H1 (cell line): ENCODE results near the gene GATA5. TPM values are rescaled to one million over a fixed set of nuclear protein-coding genes. Genes with fewer than 3 reads are reported as not detected.

ENCODE experiments used
- CTCF ChIA-PET: fragments of 300-600 bp; sonication (Branson Sonifier 250); formaldehyde crosslinking; loops from one replicate; lab custom pipeline; 2021; ENCODE audit not compliant: partially characterized antibody; lab: Charles Lee
- POLR2A ChIA-PET: fragments of 300-600 bp; sonication (Branson Sonifier 250); formaldehyde crosslinking; loops from one replicate; lab custom pipeline; 2021; ENCODE audit warnings: inconsistent platforms; ENCODE audit not compliant: partially characterized antibody; lab: Charles Lee
- DNase-seq, 2 experiments: peaks; one replicate each; pipeline versions ENCODE4 v3.0.0 to v3.0.0-alpha.2; 2010 to 2022; ENCODE audit warnings: low spot score in 2 of 2, low read depth in 1 of 2, mixed read lengths in 1 of 2
- FAIRE-seq: peaks from 2 replicates; lab custom pipeline; 2011; peaks lifted over from hg19 to GRCh38; lab: Jason Lieb, UNC
- H2AFZ ChIP-seq: 2 replicates; pipeline ENCODE4 v1.8.1; 2012; ENCODE audit warnings: low read length, inconsistent platforms
- H2AK5ac ChIP-seq: 2 replicates; pipeline ENCODE4 v1.6.1; 2013; ENCODE audit warnings: low read depth, low read length
- H2BK120ac ChIP-seq: replicated peaks from 2 replicates; pipeline ENCODE3; 2013; ENCODE audit warnings: low read depth, low read length, inconsistent platforms
- H2BK12ac ChIP-seq: 2 replicates; pipeline ENCODE4 v1.6.1; 2013; ENCODE audit warnings: low read depth, low read length
- H2BK15ac ChIP-seq: 2 replicates; pipeline ENCODE4 v1.6.1; 2013; ENCODE audit warnings: low read length
- H2BK20ac ChIP-seq: 2 replicates; pipeline ENCODE4 v1.6.1; 2013; ENCODE audit warnings: low read length
- H2BK5ac ChIP-seq: 2 replicates; pipeline ENCODE4 v1.6.1; 2013; ENCODE audit warnings: low read depth, low read length
- H3K14ac ChIP-seq: 2 replicates; pipeline ENCODE4 v1.6.1; 2013; ENCODE audit warnings: inconsistent platforms; ENCODE audit not compliant: insufficient read length
- H3K18ac ChIP-seq: 2 replicates; pipeline ENCODE4 v1.6.1; 2013; ENCODE audit warnings: low read length; ENCODE audit errors: extremely low read depth
- H3K23ac ChIP-seq: 2 replicates; pipeline ENCODE4 v1.6.1; 2013; ENCODE audit warnings: inconsistent platforms; ENCODE audit not compliant: insufficient read length
- H3K23me2 ChIP-seq: 2 replicates; pipeline ENCODE4 v1.6.1; 2013; ENCODE audit warnings: low read depth, low read length
- H3K27ac ChIP-seq: 2 replicates; pipeline ENCODE4 v1.6.1; 2011; ENCODE audit warnings: low read depth, low read length, inconsistent platforms
- H3K27me3 ChIP-seq, 4 experiments: replicated peaks in 1 of 4; 1 replicate in 1 of 4; 2 replicates in 3 of 4; pipeline versions ENCODE4 v1.6.1 to v1.8.1; 2011 to 2013; ENCODE audit warnings: low read length in 3 of 4, mild to moderate bottlenecking in 3 of 4, inconsistent platforms in 2 of 4, mixed read lengths in 2 of 4, moderate library complexity in 1 of 4; ENCODE audit not compliant: control insufficient read depth in 3 of 4, insufficient read depth in 3 of 4; ENCODE audit errors: extremely low read depth in 1 of 4
- H3K36me3 ChIP-seq, 4 experiments: 2 replicates each; pipeline versions ENCODE4 v1.6.1 to v1.8.1; 2011 to 2013; ENCODE audit warnings: mild to moderate bottlenecking in 4 of 4, low read length in 3 of 4, moderate library complexity in 2 of 4, control low read depth in 1 of 4, inconsistent platforms in 1 of 4; ENCODE audit not compliant: insufficient read depth in 4 of 4, control insufficient read depth in 2 of 4
- H3K4ac ChIP-seq: replicated peaks from 2 replicates; pipeline ENCODE3; 2013; ENCODE audit warnings: low read length, low read depth, mixed read lengths, inconsistent platforms; ENCODE audit not compliant: insufficient read length
- H3K4me1 ChIP-seq, 4 experiments: replicated peaks in 1 of 4; 1 replicate in 1 of 4; 2 replicates in 3 of 4; pipeline versions ENCODE4 v1.6.1 to v1.8.1; 2011 to 2013; ENCODE audit warnings: low read length in 3 of 4, inconsistent platforms in 2 of 4, mixed read lengths in 1 of 4; ENCODE audit not compliant: insufficient read depth in 4 of 4, control insufficient read depth in 3 of 4
- H3K4me2 ChIP-seq, 2 experiments: 2 replicates each; pipeline versions ENCODE4 v1.6.1 to v1.8.1; 2011 to 2013; ENCODE audit warnings: low read depth in 2 of 2, low read length in 2 of 2, control low read depth in 1 of 2, inconsistent platforms in 1 of 2, mild to moderate bottlenecking in 1 of 2; ENCODE audit not compliant: insufficient read depth in 1 of 2
- H3K4me3 ChIP-seq, 4 experiments: fragments of 200-600, 300-600 bp in 1 of 4; sonication (generic), shearing (Covaris generic), sonication (Bioruptor Twin) in 1 of 4; 2 replicates each; pipeline versions ENCODE4 v1.5.1 to v1.8.1; 2011 to 2016; ENCODE audit warnings: low read length in 4 of 4, low read depth in 3 of 4, control low read depth in 2 of 4, inconsistent platforms in 2 of 4, mild to moderate bottlenecking in 2 of 4, mixed read lengths in 1 of 4, moderate library complexity in 1 of 4; ENCODE audit not compliant: insufficient read depth in 2 of 4; ENCODE audit errors: extremely low read depth in 1 of 4
- H3K56ac ChIP-seq: replicated peaks from 2 replicates; pipeline ENCODE3; 2013; ENCODE audit warnings: low read depth, mild to moderate bottlenecking, mixed read lengths, low read length, inconsistent platforms; ENCODE audit not compliant: insufficient read length
- H3K79me1 ChIP-seq: 2 replicates; pipeline ENCODE4 v1.6.1; 2013; ENCODE audit warnings: low read depth, low read length, control low read depth
- H3K79me2 ChIP-seq, 2 experiments: 2 replicates each; pipeline versions ENCODE4 v1.6.1 to v1.8.1; 2012 to 2013; ENCODE audit warnings: low read length in 2 of 2, mild to moderate bottlenecking in 2 of 2, inconsistent platforms in 1 of 2; ENCODE audit not compliant: insufficient read depth in 2 of 2, control insufficient read depth in 1 of 2
- H3K9ac ChIP-seq, 4 experiments: replicated peaks in 1 of 4; 1 replicate in 1 of 4; 2 replicates in 3 of 4; pipeline versions ENCODE4 v1.6.1 to v1.8.1; 2011 to 2013; ENCODE audit warnings: low read depth in 3 of 4, low read length in 3 of 4, control low read depth in 2 of 4, mild to moderate bottlenecking in 2 of 4, moderate library complexity in 2 of 4, inconsistent platforms in 1 of 4; ENCODE audit errors: extremely low read depth in 1 of 4
- H3K9me3 ChIP-seq, 2 experiments: 2 replicates each; pipeline versions ENCODE4 v1.6.1 to v1.8.1; 2012 to 2013; ENCODE audit warnings: mild to moderate bottlenecking in 2 of 2, moderate library complexity in 2 of 2, control low read depth in 1 of 2, inconsistent platforms in 1 of 2, low read depth in 1 of 2, low read length in 1 of 2, mixed read lengths in 1 of 2; ENCODE audit not compliant: insufficient read depth in 2 of 2
- H4K20me1 ChIP-seq, 2 experiments: replicated peaks in 1 of 2; 2 replicates each; pipeline versions ENCODE3 to v1.8.1; 2011 to 2013; ENCODE audit warnings: inconsistent platforms in 2 of 2, low read length in 2 of 2, mild to moderate bottlenecking in 1 of 2; ENCODE audit not compliant: insufficient read depth in 2 of 2, control insufficient read depth in 1 of 2
- H4K5ac ChIP-seq: 2 replicates; pipeline ENCODE4 v1.6.1; 2013; ENCODE audit warnings: low read length, low read depth, mixed read lengths, inconsistent platforms; ENCODE audit not compliant: insufficient read length
- H4K8ac ChIP-seq: 2 replicates; pipeline ENCODE4 v1.8.0; 2013; ENCODE audit warnings: mild to moderate bottlenecking, moderate library complexity, low read length, inconsistent platforms; ENCODE audit not compliant: insufficient read depth; ENCODE audit errors: extremely low read depth
- H4K91ac ChIP-seq: replicated peaks from 2 replicates; pipeline ENCODE3; 2013; ENCODE audit warnings: low read length, mixed read lengths, inconsistent platforms; ENCODE audit not compliant: insufficient read length
- CEBPB ChIP-seq: IDR thresholded peaks from 2 replicates; pipeline ENCODE4 v1.6.1; 2012; ENCODE audit warnings: low read depth, low read length
- CTBP2 ChIP-seq: IDR thresholded peaks from 2 replicates; pipeline ENCODE4 v1.7.0; 2011; ENCODE audit warnings: borderline replicate concordance, mild to moderate bottlenecking, moderate library complexity, mixed read lengths, low read length; ENCODE audit not compliant: insufficient read depth, insufficient read length
- E2F6 ChIP-seq: IDR thresholded peaks from 2 replicates; pipeline ENCODE4 v1.6.1; 2012; ENCODE audit warnings: inconsistent platforms
- EZH2 ChIP-seq: fragments of 200-600 bp; sonication (generic); IDR thresholded peaks from 2 replicates; pipeline ENCODE4 v1.7.1; 2012; ENCODE audit warnings: low read depth, mild to moderate bottlenecking, moderate library complexity, low read length, inconsistent platforms; ENCODE audit not compliant: severe bottlenecking
- GTF2F1 ChIP-seq: IDR thresholded peaks from 2 replicates; pipeline ENCODE4 v1.6.1; 2012; ENCODE audit warnings: low read depth, low read length, improper control_type of control experiment, borderline replicate concordance
- KDM1A ChIP-seq: fragments of 200-600, 300-600 bp; sonication (generic); IDR thresholded peaks from 2 replicates; pipeline ENCODE4 v1.7.1; 2016; ENCODE audit warnings: mild to moderate bottlenecking, low read length, borderline replicate concordance
- RFX5 ChIP-seq: IDR thresholded peaks from 2 replicates; pipeline ENCODE4 v1.6.1; 2011; ENCODE audit warnings: low read depth, low read length, improper control_type of control experiment, borderline replicate concordance
- SP2 ChIP-seq: IDR thresholded peaks from 2 replicates; pipeline ENCODE4 v1.6.1; 2012; ENCODE audit warnings: mild to moderate bottlenecking, low read length, inconsistent platforms
- TAF7 ChIP-seq: optimal IDR thresholded peaks from 2 replicates; pipeline ENCODE3; 2011; ENCODE audit warnings: low read depth, mild to moderate bottlenecking, inconsistent platforms, low read length, moderate library complexity, borderline replicate concordance
- ZNF274 ChIP-seq: IDR thresholded peaks from 2 replicates; pipeline ENCODE4 v1.7.0; 2012; ENCODE audit warnings: low read length, borderline replicate concordance; ENCODE audit errors: extremely low read depth
- WGBS, 2 experiments: shearing (Covaris generic) in 1 of 2; methylation state at CpG; one replicate each; pipeline versions ENCODE4 v1.1.6 to v1.1.7; 2013 to 2015; ENCODE audit warnings: low lambda C conversion rate in 2 of 2, mixed read lengths in 2 of 2, inconsistent platforms in 1 of 2, low coverage in 1 of 2, missing lambda C conversion rate in 1 of 2; ENCODE audit not compliant: insufficient replicate concordance in 2 of 2, insufficient coverage in 1 of 2, insufficient read length in 1 of 2; ENCODE audit errors: extremely low coverage in 1 of 2, missing lambda C conversion rate in 1 of 2; 5-methylcytosine and 5-hydroxymethylcytosine counted together
- polyA plus RNA-seq, 7 experiments: library from polyadenylated mRNA; depleted of rRNA in 3 of 7; stranded (reverse) in 5 of 7; unstranded in 2 of 7; fragments of >200 nt in 5 of 7; fragments of 200-250 nt in 2 of 7; gene quantifications; 1 replicate in 5 of 7; 2 replicates in 1 of 7; 4 replicates in 1 of 7; pipeline versions ENCODE4 v1.2.1 to v1.2.3, GENCODE V29; 2011 to 2013; ENCODE audit warnings: missing spikeins in 2 of 7, mixed read lengths in 2 of 7
- total RNA-seq: library from RNA; stranded (reverse); fragmentation: NEBNext Ultra II Directional; extraction: Animal tissue kit (Norgen Biotek cat#: 25700); gene quantifications from 2 replicates; pipeline ENCODE4 v1.2.1, GENCODE V29; 2021

GATA5 gene
- total and polyA plus RNA-seq, 2 of the 8 experiments (the other 6 are each of a cell fraction or from before 2014, with no cell fraction given), result 0.08 to 0.11 TPM

GRCh38 chr20:62482974-62483373 lies 7.2 kb upstream of the GATA5 start:
- Histone ChIP-seq H2BK20ac (no peak overlapping the region), H4K20me1 (peaks cover 3 to 15% of the 10 kb centered on the region in 2 experiments), H2BK5ac (no peak overlapping the region), H3K4me3 (peak overlapping the region in 1 of 4 experiments; percentile 47; a peak in 2 of 8 replicates), H3K4me2 (peak overlapping the region; percentile 21 to 67; a peak in 2 of 4 replicates), H3K4ac (no peak overlapping the region), H4K91ac (no peak overlapping the region), H3K18ac (no peak overlapping the region; the same call in 1 of the 2 replicates), H4K8ac (no peak overlapping the region), H3K79me2 (no peaks in the 10 kb centered on the region), H2BK15ac (no peak overlapping the region), H3K27me3 (peaks cover 30 to 72% (median 70%) of the 10 kb centered on the region in 4 experiments), H3K56ac (no peak overlapping the region), H3K4me1 (peaks cover 0 to 40% (median 29%) of the 10 kb centered on the region in 4 experiments; a peak in 6 of 7 replicates), H2BK120ac (no peak overlapping the region), H3K9me3 (no peaks in the 10 kb centered on the region), H3K9ac (no peak overlapping the region), H2AFZ (no peak overlapping the region), H3K23me2 (no peaks in the 10 kb centered on the region), H3K23ac (no peak overlapping the region), H2BK12ac (no peak overlapping the region), H4K5ac (no peak overlapping the region), H3K79me1 (0 out of 2 replicates have a peak, but pooled peaks cover 2% of the 10 kb centered on the region), H3K14ac (no peak overlapping the region), H2AK5ac (no peak overlapping the region), H3K27ac (no peak overlapping the region), H3K36me3 (no peaks in the 10 kb centered on the region)
- 52% methylated on average over 8 of the region's 8 CpGs; no CpG with 5 or more reads in 1 of the 2 experiments for WGBS, 2 experiments
- ChIA-PET CTCF (interaction anchor here (0.6 to 7.0 kb wide), 11 partner anchors 10 to 257 kb away, joined by 3 to 68 read pairs (median 3); no protein-coding TSS in a partner anchor), POLR2A (interaction anchor here (0.9 to 1.1 kb wide), 2 partner anchors 11 to 160 kb away, joined by 3 to 6 read pairs; partner anchors contain the start of gene SLCO4A1)
- FAIRE-seq (no peak), DNase-seq (no peak)
- TF ChIP-seq GTF2F1 (no peak), E2F6 (no peak), CEBPB (no peak), KDM1A (no peak), SP2 (no peak), EZH2 (no peak), ZNF274 (no peak), TAF7 (no peak), CTBP2 (no peak), RFX5 (no peak)
